Mammary epithelial cell (primary cell): Measurements from ENCODE around the gene SIAE.

Experiments used
- CTCF ChIP-seq, 2 donors: IDR thresholded peaks in 1 of 2; conservative IDR thresholded peaks in 1 of 2; 2 replicates each; pipeline ENCODE4 v1.5.1; 2011 to 2012; ENCODE audit warnings: inconsistent platforms in 2 of 2, low read length in 2 of 2, mild to moderate bottlenecking in 2 of 2, control low read depth in 1 of 2, low read depth in 1 of 2; ENCODE audit not compliant: insufficient read depth in 1 of 2; ENCODE audit errors: extremely low read depth in 1 of 2
- EZH2 ChIP-seq: IDR thresholded peaks from 2 replicates; pipeline ENCODE4 v1.6.1; 2012; ENCODE audit warnings: low read length, inconsistent platforms, borderline replicate concordance

DNA sequence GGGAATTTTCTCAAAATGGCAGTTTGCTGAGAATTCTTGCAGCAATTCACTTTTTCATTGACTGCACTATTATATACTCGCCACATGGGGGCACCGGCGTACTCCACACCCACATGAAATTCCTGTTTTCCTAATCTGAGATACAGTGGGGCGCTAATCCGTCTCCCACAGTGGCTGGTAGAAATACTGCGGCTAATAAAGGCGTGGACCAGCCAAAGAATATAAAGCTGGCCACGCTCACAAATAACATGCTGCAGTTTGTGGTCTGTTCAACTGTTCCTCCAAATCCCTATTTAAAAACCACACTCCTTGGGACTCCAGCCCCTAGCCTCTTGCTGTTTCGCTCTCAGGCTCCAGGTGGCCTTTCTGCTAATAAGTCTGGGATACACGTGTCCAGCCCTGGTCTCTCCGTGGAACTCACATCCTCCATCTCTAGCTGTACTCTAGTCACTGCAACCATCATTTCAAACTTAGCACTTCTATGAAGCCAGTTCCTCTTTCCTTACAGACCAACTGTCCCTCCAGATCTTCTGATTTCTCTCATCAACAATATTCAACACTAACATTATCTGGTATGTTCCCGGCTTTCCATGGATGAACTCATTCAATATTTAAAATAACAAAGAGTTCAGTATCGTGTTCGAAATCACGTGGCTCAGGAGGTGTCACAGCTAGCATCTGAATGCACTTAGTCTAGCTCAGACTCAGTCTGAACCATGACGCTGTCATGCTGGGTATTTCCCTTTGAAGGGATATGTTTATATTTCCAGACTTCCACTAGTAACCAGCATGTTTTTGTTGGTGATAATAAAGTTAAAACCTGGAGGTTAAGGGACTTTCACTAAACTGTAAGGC lies 28.9 kb downstream of the SIAE start:
- peak; percentile 80 to 86 for TF ChIP-seq CTCF (conservative IDR thresholded peaks at IDR 0.05 in 1 of 2, IDR thresholded peaks at IDR 0.05 in 1 of 2; ENCODE audit: extremely low read depth in 1 of 2, insufficient read depth in 1 of 2, low read depth in 1 of 2, low read length in 2 of 2)
- TF ChIP-seq EZH2 = no peak
